VCaP (cell line): ENCODE measurements around the gene ZBED2.

Experiments
- H3K27ac ChIP-seq: fragments of 450-650 bp; 2 replicates; pipeline ENCODE4 v1.5.1; 2017
- CTCF ChIP-seq: fragments of 450-650 bp; conservative IDR thresholded peaks from 2 replicates; pipeline ENCODE4 v1.5.1; 2017; ENCODE audit warnings: mild to moderate bottlenecking, moderate library complexity

Gene ZBED2

GRCh38 chr3:111610189-111610588 lies 15.0 kb upstream of the ZBED2 start:
- no peak overlapping the region for H3K27ac ChIP-seq
- no peak for TF ChIP-seq CTCF

GRCh38 chr3:111609700-111610099 lies 14.6 kb upstream of the ZBED2 start:
- no peak overlapping the region for H3K27ac ChIP-seq
- no peak for TF ChIP-seq CTCF

GRCh38 chr3:111608383-111608782 lies 13.2 kb upstream of the ZBED2 start:
- TF ChIP-seq CTCF, result no peak
- no peak overlapping the region for H3K27ac ChIP-seq

- no peak overlapping the region for H3K27ac ChIP-seq
Measured at GRCh38 chr3:111607240-111607920, 12.2 kb upstream of the ZBED2 start.

GRCh38 chr3:111605493-111605892 lies 10.3 kb upstream of the ZBED2 start:
- TF ChIP-seq CTCF, result no peak

More at GRCh38 chr3:111607240-111607920, 12.2 kb upstream of the ZBED2 start:
- TF ChIP-seq CTCF, result no peak

GRCh38 chr3:111605018-111605417 lies 9.9 kb upstream of the ZBED2 start:
- TF ChIP-seq CTCF, result no peak
- H3K27ac ChIP-seq, result no peak overlapping the region

More at GRCh38 chr3:111605493-111605892, 10.3 kb upstream of the ZBED2 start:
- no peak overlapping the region for H3K27ac ChIP-seq

GRCh38 chr3:111604119-111604518 lies 9.0 kb upstream of the ZBED2 start:
- H3K27ac ChIP-seq, result no peak overlapping the region
- TF ChIP-seq CTCF, result no peak
